CD8-positive, alpha-beta memory T cell (primary cell): Measurements from ENCODE around the gene FAP. TPM values are rescaled to one million over a fixed set of nuclear protein-coding genes. Genes with fewer than 3 reads are reported as not detected.

ENCODE experiments used
- CTCF ChIA-PET: fragments of 350-600 bp; sonication (Branson Sonifier 250); formaldehyde crosslinking; loops from one replicate; lab custom pipeline; 2021; ENCODE audit warnings: antibody characterized with exemption; lab: Charles Lee
- POLR2A ChIA-PET: fragments of 350-600 bp; sonication (Branson Sonifier 250); formaldehyde crosslinking; loops from one replicate; lab custom pipeline; 2021; ENCODE audit warnings: antibody characterized with exemption; lab: Charles Lee
- DNase-seq, 5 donors: peaks; one replicate each; pipeline versions ENCODE4 v3.0.0 to v3.0.0-alpha.2; 2020 to 2022; ENCODE audit warnings: mixed read lengths in 1 of 5
- H3K27ac ChIP-seq: one replicate; pipeline ENCODE4 v1.7.0; 2013; ENCODE audit warnings: low read depth, mild to moderate bottlenecking, low read length, moderate library complexity
- H3K27me3 ChIP-seq: 2 replicates; pipeline ENCODE4 v1.7.0; 2013; ENCODE audit warnings: low read length, mild to moderate bottlenecking; ENCODE audit not compliant: insufficient read depth, poor library complexity, severe bottlenecking
- H3K36me3 ChIP-seq: 2 replicates; pipeline ENCODE4 v1.7.0; 2013; ENCODE audit warnings: mild to moderate bottlenecking, low read length, moderate library complexity; ENCODE audit not compliant: insufficient read depth
- H3K4me1 ChIP-seq: 2 replicates; pipeline ENCODE4 v1.7.0; 2013; ENCODE audit warnings: mild to moderate bottlenecking, low read length, moderate library complexity; ENCODE audit not compliant: insufficient read depth
- H3K4me3 ChIP-seq: 2 replicates; pipeline ENCODE4 v1.7.0; 2013; ENCODE audit warnings: mild to moderate bottlenecking, low read length
- H3K9me3 ChIP-seq: 2 replicates; pipeline ENCODE4 v1.7.0; 2013; ENCODE audit warnings: mild to moderate bottlenecking, low read length
- H3K27ac Mint-ChIP-seq, 8 donors: one replicate each; pipeline ENCODE4 v1.8.0; 2020 to 2021; ENCODE audit warnings: mixed read lengths in 8 of 8, mild to moderate bottlenecking in 6 of 8, inconsistent platforms in 3 of 8, moderate library complexity in 3 of 8
- H3K27me3 Mint-ChIP-seq, 2 donors: one replicate each; pipeline ENCODE4 v1.8.0; 2020 to 2021; ENCODE audit warnings: mixed read lengths in 2 of 2, mild to moderate bottlenecking in 1 of 2, moderate library complexity in 1 of 2
- H3K36me3 Mint-ChIP-seq, 3 donors: one replicate each; pipeline ENCODE4 v1.8.0; 2020 to 2021; ENCODE audit warnings: mixed read lengths in 3 of 3, inconsistent platforms in 1 of 3, mild to moderate bottlenecking in 1 of 3
- H3K4me1 Mint-ChIP-seq, 3 donors: one replicate each; pipeline ENCODE4 v1.8.0; 2020 to 2021; ENCODE audit warnings: mixed read lengths in 3 of 3, inconsistent platforms in 1 of 3, mild to moderate bottlenecking in 1 of 3
- H3K4me3 Mint-ChIP-seq, 7 donors: one replicate each; pipeline ENCODE4 v1.8.0; 2020 to 2021; ENCODE audit warnings: mixed read lengths in 7 of 7, mild to moderate bottlenecking in 6 of 7, moderate library complexity in 4 of 7, inconsistent platforms in 2 of 7
- H3K9me3 Mint-ChIP-seq, 5 donors: one replicate each; pipeline ENCODE4 v1.8.0; 2020 to 2022; ENCODE audit warnings: mixed read lengths in 5 of 5, mild to moderate bottlenecking in 3 of 5, moderate library complexity in 2 of 5, inconsistent platforms in 1 of 5
- polyA plus RNA-seq: library from polyadenylated mRNA; unstranded; fragments of 300-500 nt; fragmentation: Illumina TruSeq; gene quantifications from one replicate; pipeline ENCODE4 v1.2.3, GENCODE V29; 2021
- total RNA-seq, 2 experiments: library from RNA; stranded (reverse); gene quantifications; one replicate each; pipeline ENCODE4 v1.2.3, GENCODE V29; 2021

Gene FAP
- total and polyA plus RNA-seq, 3 experiments from 2014 or later, result not detected

GRCh38 chr2:162253435-162253834, 10.2 kb upstream of the FAP start:
- Mint-ChIP-seq H3K27me3 (peaks cover 0 to 13% of the 10 kb centered on the region in 2 donors), H3K36me3 (no peaks in the 10 kb centered on the region), H3K27ac (no peak overlapping the region), H3K9me3 (no peaks in the 10 kb centered on the region), H3K4me1 (no peaks in the 10 kb centered on the region), H3K4me3 (no peak overlapping the region)
- Histone ChIP-seq H3K9me3 (no peaks in the 10 kb centered on the region), H3K4me1 (no peaks in the 10 kb centered on the region), H3K27me3 (no peaks in the 10 kb centered on the region), H3K36me3 (no peaks in the 10 kb centered on the region), H3K27ac (no peak overlapping the region), H3K4me3 (no peak overlapping the region)
- ChIA-PET CTCF (no interaction called here), POLR2A (no interaction called here)
- no peak for DNase-seq

- Mint-ChIP-seq H3K27ac (no peak overlapping the region), H3K4me1 (no peaks in the 10 kb centered on the region), H3K9me3 (no peaks in the 10 kb centered on the region), H3K27me3 (peaks cover 3 to 18% of the 10 kb centered on the region in 2 donors), H3K4me3 (no peak overlapping the region), H3K36me3 (no peaks in the 10 kb centered on the region)
- Histone ChIP-seq H3K4me1 (no peaks in the 10 kb centered on the region), H3K27ac (no peak overlapping the region), H3K27me3 (no peaks in the 10 kb centered on the region), H3K36me3 (no peaks in the 10 kb centered on the region), H3K9me3 (no peaks in the 10 kb centered on the region), H3K4me3 (no peak overlapping the region)
- no peak for DNase-seq
- ChIA-PET CTCF (no interaction called here), POLR2A (interaction anchor here (0.7 kb wide), 1 partner anchor 16 kb away, joined by 3 read pairs; no protein-coding TSS in a partner anchor)
Measured at GRCh38 chr2:162252153-162252552, 8.9 kb upstream of the FAP start.

GRCh38 chr2:162245781-162246180, 2.5 kb upstream of the FAP start:
- peaks cover 5 to 55% of the 10 kb centered on the region in 2 donors for H3K27me3 Mint-ChIP-seq
- H3K36me3 ChIP-seq, result no peaks in the 10 kb centered on the region
- no peaks in the 10 kb centered on the region for H3K27me3 ChIP-seq

GRCh38 chr2:162245061-162245460, 1.8 kb upstream of the FAP start:
- H3K4me3 Mint-ChIP-seq, result no peak overlapping the region
- H3K27me3 Mint-ChIP-seq, result peaks cover 10 to 55% of the 10 kb centered on the region in 2 donors
- H3K36me3 ChIP-seq, result no peaks in the 10 kb centered on the region
- H3K9me3 Mint-ChIP-seq, result no peaks in the 10 kb centered on the region
- ChIA-PET CTCF (no interaction called here), POLR2A (no interaction called here)
- no peak for DNase-seq
- H3K4me3 ChIP-seq, result no peak overlapping the region
- no peaks in the 10 kb centered on the region for H3K36me3 Mint-ChIP-seq
- H3K4me1 ChIP-seq, result no peaks in the 10 kb centered on the region
- H3K27ac ChIP-seq, result no peak overlapping the region
- no peak overlapping the region for H3K27ac Mint-ChIP-seq
- H3K9me3 ChIP-seq, result no peaks in the 10 kb centered on the region
- no peaks in the 10 kb centered on the region for H3K4me1 Mint-ChIP-seq
- H3K27me3 ChIP-seq, result no peaks in the 10 kb centered on the region

More at GRCh38 chr2:162245781-162246180, 2.5 kb upstream of the FAP start:
- H3K4me3 ChIP-seq, result no peak overlapping the region
- Mint-ChIP-seq H3K36me3 (no peaks in the 10 kb centered on the region), H3K27ac (no peak overlapping the region), H3K9me3 (no peaks in the 10 kb centered on the region), H3K4me1 (no peaks in the 10 kb centered on the region), H3K4me3 (no peak overlapping the region)
- DNase-seq, result no peak
- no peaks in the 10 kb centered on the region for H3K9me3 ChIP-seq
- ChIA-PET CTCF (no interaction called here), POLR2A (no interaction called here)
- no peaks in the 10 kb centered on the region for H3K4me1 ChIP-seq
- no peak overlapping the region for H3K27ac ChIP-seq

- Mint-ChIP-seq H3K36me3 (no peaks in the 10 kb centered on the region), H3K4me1 (no peaks in the 10 kb centered on the region), H3K9me3 (no peaks in the 10 kb centered on the region), H3K27me3 (peaks cover 10 to 58% of the 10 kb centered on the region in 2 donors), H3K27ac (no peak overlapping the region), H3K4me3 (no peak overlapping the region)
- CTCF ChIA-PET, result no interaction called here
- H3K27ac ChIP-seq, result no peak overlapping the region
- H3K9me3 ChIP-seq, result no peaks in the 10 kb centered on the region
- H3K4me3 ChIP-seq, result no peak overlapping the region
- H3K36me3 ChIP-seq, result no peaks in the 10 kb centered on the region
- DNase-seq, result no peak
- no peaks in the 10 kb centered on the region for H3K4me1 ChIP-seq
- POLR2A ChIA-PET, result no interaction called here
- no peaks in the 10 kb centered on the region for H3K27me3 ChIP-seq
Measured at GRCh38 chr2:162244541-162245031, 1.3 kb upstream of the FAP start.

- Histone ChIP-seq H3K9me3 (no peaks in the 10 kb centered on the region), H3K27me3 (no peaks in the 10 kb centered on the region), H3K36me3 (no peaks in the 10 kb centered on the region), H3K4me3 (no peak overlapping the region), H3K27ac (no peak overlapping the region), H3K4me1 (no peaks in the 10 kb centered on the region)
- Mint-ChIP-seq H3K4me1 (no peaks in the 10 kb centered on the region), H3K27ac (no peak overlapping the region), H3K36me3 (no peaks in the 10 kb centered on the region), H3K9me3 (no peaks in the 10 kb centered on the region), H3K4me3 (no peak overlapping the region), H3K27me3 (peaks cover 14 to 58% of the 10 kb centered on the region in 2 donors)
- DNase-seq, result no peak
- ChIA-PET POLR2A (no interaction called here), CTCF (no interaction called here)
Measured at GRCh38 chr2:162243715-162244114, 470 bp upstream of the FAP start.

- DNase-seq, result no peak
- Histone ChIP-seq H3K9me3 (no peaks in the 10 kb centered on the region), H3K36me3 (no peaks in the 10 kb centered on the region), H3K27ac (no peak overlapping the region), H3K4me1 (no peaks in the 10 kb centered on the region), H3K4me3 (no peak overlapping the region), H3K27me3 (no peaks in the 10 kb centered on the region)
- CTCF ChIA-PET, result interaction anchor here (2.7 kb wide), 1 partner anchor 22 kb away, joined by 8 read pairs; no protein-coding TSS in a partner anchor
- H3K27ac Mint-ChIP-seq, result no peak overlapping the region
- POLR2A ChIA-PET, result no interaction called here
- no peaks in the 10 kb centered on the region for H3K4me1 Mint-ChIP-seq
- no peaks in the 10 kb centered on the region for H3K9me3 Mint-ChIP-seq
- no peaks in the 10 kb centered on the region for H3K36me3 Mint-ChIP-seq
- no peak overlapping the region for H3K4me3 Mint-ChIP-seq
- peaks cover 13 to 60% of the 10 kb centered on the region in 2 donors for H3K27me3 Mint-ChIP-seq
Measured at GRCh38 chr2:162242586-162243280, 512 bp downstream of the FAP start.

GRCh38 chr2:162241571-162241970, 1.7 kb downstream of the FAP start:
- CTCF ChIA-PET, result interaction anchor here (2.7 kb wide), 1 partner anchor 21 kb away, joined by 8 read pairs; no protein-coding TSS in a partner anchor
- H3K27ac ChIP-seq, result no peak overlapping the region
- H3K36me3 ChIP-seq, result no peaks in the 10 kb centered on the region
- Mint-ChIP-seq H3K4me1 (no peaks in the 10 kb centered on the region), H3K4me3 (no peak overlapping the region), H3K27me3 (peaks cover 16 to 56% of the 10 kb centered on the region in 2 donors), H3K9me3 (no peaks in the 10 kb centered on the region), H3K27ac (no peak overlapping the region), H3K36me3 (no peaks in the 10 kb centered on the region)
- no peak overlapping the region for H3K4me3 ChIP-seq
- H3K9me3 ChIP-seq, result no peaks in the 10 kb centered on the region
- H3K27me3 ChIP-seq, result no peaks in the 10 kb centered on the region
- POLR2A ChIA-PET, result no interaction called here
- H3K4me1 ChIP-seq, result no peaks in the 10 kb centered on the region
- no peak for DNase-seq
